B cell (primary cell): ENCODE data around the gene ELK1. TPM values are rescaled to one million over a fixed set of nuclear protein-coding genes. Genes with fewer than 3 reads are reported as not detected.

Experiments used
- polyA plus RNA-seq: library from polyadenylated mRNA; depleted of rRNA; stranded (reverse); fragments of >200 nt; gene quantifications from 2 replicates; pipeline ENCODE4 v1.2.3, GENCODE V29; 2012
- small RNA-seq: library from RNA; depleted of rRNA; stranded (forward); fragments of <200 nt; gene quantifications from one replicate; pipeline ENCODE3, GENCODE V24; 2012; ENCODE audit warnings: low replicate concordance, low read depth; ENCODE audit not compliant: insufficient read length
- total RNA-seq, 2 donors: library from RNA; stranded (reverse); fragments of 120-200 nt in 1 of 2; gene quantifications; 1 replicate in 1 of 2; 2 replicates in 1 of 2; pipeline versions ENCODE4 v1.2.3 to v1.2.4, GENCODE V29; 2013 to 2022

Gene ELK1
- total and polyA plus RNA-seq, 2 donors (not counting 1 experiment from before 2014, with no cell fraction given) = 14.2 to 22.7 TPM

Small RNAs within 50 kb of the gene (small RNA-seq; reads per million reads assigned to genes)
- not detected for gene MIR4769

Other genes with a start within 250 kb of the ELK1 start
- gene ZNF41, start 167.3 kb downstream of the ELK1 start, total RNA-seq = 17.4 and 18.9 TPM in 2 replicates
- gene ZNF41, start 167.3 kb downstream of the ELK1 start, polyA plus RNA-seq = 5.5 and 5.7 TPM in 2 replicates
- 103 and 127 TPM in 2 replicates for gene ARAF, start 89.4 kb downstream of the ELK1 start, total RNA-seq
- gene ARAF, start 89.4 kb downstream of the ELK1 start, polyA plus RNA-seq = 97.9 and 116 TPM in 2 replicates
- gene TIMP1, start 68.1 kb downstream of the ELK1 start, total RNA-seq = 6.9 and 8.8 TPM in 2 replicates
- 12.8 and 13.7 TPM in 2 replicates for gene TIMP1, start 68.1 kb downstream of the ELK1 start, polyA plus RNA-seq
- gene SYN1, start 30.7 kb downstream of the ELK1 start, total RNA-seq = not detected in 2 replicates
- gene SYN1, start 30.7 kb downstream of the ELK1 start, polyA plus RNA-seq = not detected in 2 replicates
- 0.59 and 2.0 TPM in 2 replicates for gene CFP, start 20.6 kb downstream of the ELK1 start, total RNA-seq
- 3.0 and 3.8 TPM in 2 replicates for gene CFP, start 20.6 kb downstream of the ELK1 start, polyA plus RNA-seq
- gene UXT, start 8.6 kb upstream of the ELK1 start, total RNA-seq = 177 and 183 TPM in 2 replicates
- 169 and 238 TPM in 2 replicates for gene UXT, start 8.6 kb upstream of the ELK1 start, polyA plus RNA-seq
- 15.3 and 17.7 TPM in 2 replicates for gene ZNF81, start 186.3 kb upstream of the ELK1 start, total RNA-seq
- 3.5 and 5.4 TPM in 2 replicates for gene ZNF81, start 186.3 kb upstream of the ELK1 start, polyA plus RNA-seq